GM12878 (cell line): ENCODE data around the gene ZNF891. TPM values are rescaled to one million over a fixed set of nuclear protein-coding genes. Genes with fewer than 3 reads are reported as not detected.
A peak's percentile ranks its signal among the peaks of the same experiment; 100 is the strongest.

ENCODE experiments used
- ATF7 ChIP-seq: fragments of 450-650 bp; IDR thresholded peaks from 2 replicates; pipeline ENCODE4 v1.6.1; 2016; ENCODE audit warnings: low read depth, mild to moderate bottlenecking
- BCL3 ChIP-seq: IDR thresholded peaks from 2 replicates; pipeline ENCODE4 v1.6.1; 2011; ENCODE audit warnings: borderline replicate concordance, low read depth, mild to moderate bottlenecking, moderate library complexity, low read length; ENCODE audit not compliant: insufficient read depth, poor library complexity, severe bottlenecking
- BRCA1 ChIP-seq: IDR thresholded peaks from 2 replicates; pipeline ENCODE4 v1.6.1; 2011; ENCODE audit warnings: low read depth, low read length, improper control_type of control experiment
- CHD1 ChIP-seq: IDR thresholded peaks from 2 replicates; pipeline ENCODE4 v1.6.1; 2012; ENCODE audit warnings: low read depth, low read length, improper control_type of control experiment
- EGR1 ChIP-seq, 2 experiments: IDR thresholded peaks; 1 replicate in 1 of 2; 2 replicates in 1 of 2; pipeline ENCODE4 v1.6.1; 2011 to 2012; ENCODE audit warnings: low read depth in 2 of 2, low read length in 2 of 2, borderline replicate concordance in 1 of 2, mild to moderate bottlenecking in 1 of 2, moderate library complexity in 1 of 2
- ETV6 ChIP-seq, 2 experiments: fragments of 450-650 bp in 1 of 2; IDR thresholded peaks in 1 of 2; conservative IDR thresholded peaks in 1 of 2; 2 replicates each; pipeline ENCODE4 v1.6.1; 2014; ENCODE audit warnings: antibody characterized with exemption in 1 of 2, borderline replicate concordance in 1 of 2, low read depth in 1 of 2, mild to moderate bottlenecking in 1 of 2, moderate library complexity in 1 of 2
- FOS ChIP-seq: IDR thresholded peaks from 3 replicates; pipeline ENCODE4 v1.6.1; 2011; ENCODE audit warnings: borderline replicate concordance; ENCODE audit not compliant: insufficient read length; ENCODE audit errors: extremely low read depth
- HDAC2 ChIP-seq: fragments of 200-600 bp; sonication (generic); IDR thresholded peaks from 2 replicates; pipeline ENCODE4 v1.6.1; 2017
- MEF2A ChIP-seq: IDR thresholded peaks from 2 replicates; pipeline ENCODE4 v1.6.1; 2011; ENCODE audit warnings: low read depth, mild to moderate bottlenecking, low read length, moderate library complexity; ENCODE audit not compliant: insufficient read depth
- MTA3 ChIP-seq: IDR thresholded peaks from 2 replicates; pipeline ENCODE4 v1.6.1; 2012; ENCODE audit warnings: low read length, inconsistent platforms, borderline replicate concordance
- NFYA ChIP-seq: IDR thresholded peaks from 2 replicates; pipeline ENCODE4 v1.6.1; 2011; ENCODE audit warnings: low read depth, mild to moderate bottlenecking, low read length, improper control_type of control experiment, borderline replicate concordance
- NFYB ChIP-seq: IDR thresholded peaks from 2 replicates; pipeline ENCODE4 v1.6.1; 2011; ENCODE audit warnings: low read depth, mild to moderate bottlenecking, low read length, improper control_type of control experiment, moderate library complexity; ENCODE audit not compliant: insufficient read depth
- NR2C2 ChIP-seq: IDR thresholded peaks from 2 replicates; pipeline ENCODE4 v1.6.1; 2011; ENCODE audit warnings: borderline replicate concordance, low read depth; ENCODE audit not compliant: control insufficient read depth, insufficient read length
- PKNOX1 ChIP-seq: fragments of 450-650 bp; IDR thresholded peaks from 2 replicates; pipeline ENCODE4 v1.6.1; 2016; ENCODE audit warnings: mild to moderate bottlenecking
- POLR2AphosphoS5 ChIP-seq: IDR thresholded peaks from 2 replicates; pipeline ENCODE4 v1.6.1; 2011; ENCODE audit warnings: mild to moderate bottlenecking, low read length, inconsistent platforms
- RAD21 ChIP-seq: IDR thresholded peaks from 2 replicates; pipeline ENCODE4 v1.6.1; 2011; ENCODE audit warnings: mild to moderate bottlenecking, low read depth, low read length, moderate library complexity; ENCODE audit not compliant: insufficient read depth
- RB1 ChIP-seq: fragments of 450-650 bp; formaldehyde crosslinking; IDR thresholded peaks from 2 replicates; pipeline ENCODE4 v1.6.1; 2017; ENCODE audit warnings: mild to moderate bottlenecking, borderline replicate concordance
- SMAD1 ChIP-seq: fragments of 450-650 bp; IDR thresholded peaks from 2 replicates; pipeline ENCODE4 v1.6.1; 2018; ENCODE audit warnings: mild to moderate bottlenecking, low read depth; ENCODE audit not compliant: partially characterized antibody
- SMC3 ChIP-seq: IDR thresholded peaks from 2 replicates; pipeline ENCODE4 v1.6.1; 2011; ENCODE audit warnings: low read length, improper control_type of control experiment, borderline replicate concordance
- SREBF2 ChIP-seq: IDR thresholded peaks from 2 replicates; pipeline ENCODE4 v1.6.1; 2012; ENCODE audit warnings: mild to moderate bottlenecking, low read length
- STAT3 ChIP-seq: IDR thresholded peaks from 2 replicates; pipeline ENCODE4 v1.6.1; 2011; ENCODE audit warnings: low read depth, low read length, improper control_type of control experiment
- SUZ12 ChIP-seq: fragments of 200-600 bp; sonication (generic); IDR thresholded peaks from one replicate; pipeline ENCODE4 v1.6.1; 2018; ENCODE audit warnings: antibody characterized with exemption, mild to moderate bottlenecking; ENCODE audit not compliant: unreplicated experiment
- TAF1 ChIP-seq: IDR thresholded peaks from 2 replicates; pipeline ENCODE4 v1.6.1; 2011; ENCODE audit warnings: mild to moderate bottlenecking, low read depth, low read length, borderline replicate concordance
- TCF3 ChIP-seq: IDR thresholded peaks from 2 replicates; pipeline ENCODE4 v1.6.1; 2012; ENCODE audit warnings: low read depth, mild to moderate bottlenecking, low read length, borderline replicate concordance; ENCODE audit not compliant: insufficient read depth
- TCF7 ChIP-seq: IDR thresholded peaks from 2 replicates; pipeline ENCODE4 v1.6.1; 2014; ENCODE audit warnings: antibody characterized with exemption, borderline replicate concordance
- ZBED1 ChIP-seq: IDR thresholded peaks from 2 replicates; pipeline ENCODE4 v1.6.1; 2016; ENCODE audit warnings: borderline replicate concordance
- ZNF207 ChIP-seq: fragments of 450-650 bp; IDR thresholded peaks from 2 replicates; pipeline ENCODE4 v1.6.1; 2014; ENCODE audit warnings: antibody characterized with exemption, mild to moderate bottlenecking, borderline replicate concordance
- ZNF384 ChIP-seq: IDR thresholded peaks from 2 replicates; pipeline ENCODE4 v1.6.1; 2012; ENCODE audit warnings: low read depth, mild to moderate bottlenecking, low read length, improper control_type of control experiment, borderline replicate concordance
- polyA plus RNA-seq, 11 experiments: library from polyadenylated mRNA; depleted of rRNA in 4 of 11; unstranded in 6 of 11; stranded (reverse) in 5 of 11; fragments of >200 nt; fragmentation: Nextera tagmentation in 4 of 11; fragmentation: Illumina TruSeq in 1 of 11; extraction: Ambion mirVana in 4 of 11; extraction: Trizol in 1 of 11; gene quantifications; 1 replicate in 1 of 11; 2 replicates in 10 of 11; pipeline versions ENCODE4 v1.2.1 to v1.2.3, GENCODE V29; 2011 to 2016; ENCODE audit warnings: inconsistent platforms in 2 of 11, missing spikeins in 2 of 11, low read depth in 1 of 11
- total RNA-seq, 4 experiments: library from RNA; depleted of rRNA in 3 of 4; stranded (reverse); fragments of >200 nt in 3 of 4; fragmentation: Illumina TruSeq in 1 of 4; extraction: Trizol in 1 of 4; gene quantifications; 2 replicates each; pipeline versions ENCODE4 v1.2.1 to v1.2.3, GENCODE V29; 2013 to 2021

Gene ZNF891
- total and polyA plus RNA-seq, 10 of the 15 experiments (the other 5 are each of a cell fraction or from before 2014, with no cell fraction given): 0.20 to 1.1 (median 0.69) TPM

DNA sequence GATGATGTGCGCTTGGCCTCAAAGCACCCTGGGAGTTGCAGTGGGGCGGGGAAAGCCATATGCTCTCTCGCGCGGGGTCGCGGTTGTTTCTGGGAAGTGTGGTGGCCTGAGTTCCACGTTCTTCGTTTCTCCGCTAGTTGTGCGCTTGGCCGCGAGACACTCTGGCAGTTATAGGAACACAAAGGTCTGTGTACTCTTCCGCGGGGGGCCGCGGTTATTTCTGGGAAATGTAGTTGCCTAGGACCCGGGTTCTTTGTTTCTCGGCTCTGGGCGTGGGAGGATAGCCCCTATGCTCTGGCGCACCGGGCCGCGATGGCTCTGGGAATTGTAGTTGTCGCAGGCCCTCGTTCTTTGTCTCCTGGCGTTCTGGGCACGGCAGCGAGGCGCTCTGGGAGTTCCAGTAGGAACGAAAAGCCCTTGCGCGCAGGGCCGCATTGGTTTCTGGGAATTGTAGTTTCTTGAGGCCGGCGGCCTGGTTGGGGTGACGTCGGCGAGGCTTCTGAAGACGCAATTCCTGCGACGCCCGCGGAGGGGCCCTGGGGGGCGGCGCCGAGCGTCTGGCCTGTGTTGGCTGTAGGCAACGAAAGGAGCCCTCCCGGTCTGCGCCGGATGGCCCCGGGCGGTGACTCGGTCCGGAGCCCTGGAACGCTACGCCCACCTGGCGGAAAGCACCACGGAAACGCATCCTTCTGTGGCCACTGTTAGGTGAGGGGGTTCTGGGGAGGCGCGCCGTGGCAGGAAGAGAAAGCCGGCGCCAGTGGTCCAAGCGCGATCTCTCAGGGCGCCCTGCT, 49.5 kb downstream of the ZNF891 start, which contains the start of gene ZNF140 (continued):
- TF ChIP-seq ZNF207 (peak; percentile 52), TCF7 (no peak), ZNF384 (no peak), ETV6 (conservative IDR thresholded peaks at IDR 0.05 in 1 of 2, IDR thresholded peaks at IDR 0.05 in 1 of 2; ENCODE audit: borderline replicate concordance in 1 of 2, low read depth in 1 of 2) (0 out of 4 replicates have a peak, but pooled peaks of 1 of the 2 experiments have one; percentile 32), RAD21 (peak; percentile 41), STAT3 (no peak), TAF1 (0 out of 2 replicates have a peak, but pooled peaks have one; percentile 59), POLR2AphosphoS5 (peak; percentile 75), NR2C2 (no peak), EGR1 (IDR thresholded peaks at IDR 0.05; ENCODE audit: borderline replicate concordance in 1 of 2, low read depth in 2 of 2, low read length in 2 of 2) (peak in 1 of 2 experiments; percentile 68; a peak in 1 of 3 replicates), SMAD1 (peak; percentile 29), PKNOX1 (peak; percentile 27; the same call in 1 of the 2 replicates), ZBED1 (no peak), ATF7 (peak; percentile 76), HDAC2 (no peak), MTA3 (no peak), CHD1 (no peak), BCL3 (no peak), NFYB (no peak), NFYA (no peak), BRCA1 (no peak), SUZ12 (no peak), FOS (no peak), MEF2A (no peak), TCF3 (0 out of 2 replicates have a peak, but pooled peaks have one; percentile 51), SREBF2 (no peak), RB1 (peak; percentile 48; the same call in 1 of the 2 replicates), SMC3 (no peak)
